Sigmoid colon (tissue), 4 donors: Measurements from ENCODE around the gene POLR3A.

Experiments used
- CTCF ChIP-seq, 4 experiments: fragments of 450-650 bp in 3 of 4; fragments of 200-600 bp in 1 of 4; IDR thresholded peaks; one replicate each; pipeline ENCODE4 v1.5.1; 2016 to 2019; ENCODE audit warnings: antibody characterized with exemption in 4 of 4, mild to moderate bottlenecking in 3 of 4, moderate library complexity in 2 of 4
- POLR2A ChIP-seq, 2 donors: fragments of 450-650 bp; IDR thresholded peaks; one replicate each; pipeline ENCODE4 v1.6.1; 2016; ENCODE audit warnings: antibody characterized with exemption in 2 of 2, mild to moderate bottlenecking in 2 of 2, moderate library complexity in 2 of 2
- POLR2AphosphoS5 ChIP-seq, 4 donors: sonication (generic); formaldehyde crosslinking; IDR thresholded peaks; one replicate each; pipeline ENCODE4 v1.6.1; 2017; ENCODE audit warnings: antibody characterized with exemption in 4 of 4

GRCh38 chr10:78069151-78069550 is 39.8 kb upstream of the POLR3A start:
- TF ChIP-seq CTCF (IDR thresholded peaks at IDR 0.05) = no peak
- no peak for TF ChIP-seq POLR2A (IDR thresholded peaks at IDR 0.05)
- TF ChIP-seq POLR2AphosphoS5 (IDR thresholded peaks at IDR 0.05) = no peak
